Caco-2 (cell line): ENCODE results near the gene MNDA. TPM values are rescaled to one million over a fixed set of nuclear protein-coding genes. Genes with fewer than 3 reads are reported as not detected.

Source experiments
- BruUV-seq: library from RNA; stranded (reverse); fragments of 400-500 nt; replicated peaks from 2 replicates; lab custom pipeline; 2021; lab: Mats Ljungman, UMichigan
- CTCF ChIA-PET: fragments of 300-600 bp; sonication (Branson Sonifier 250); formaldehyde crosslinking; loops from one replicate; lab custom pipeline; 2022; ENCODE audit warnings: antibody characterized with exemption; lab: Charles Lee
- POLR2A ChIA-PET: fragments of 300-600 bp; sonication (Branson Sonifier 250); formaldehyde crosslinking; loops from one replicate; lab custom pipeline; 2022; ENCODE audit warnings: antibody characterized with exemption; lab: Charles Lee
- DNase-seq, 2 experiments: peaks; one replicate each; pipeline versions ENCODE4 v3.0.0 to v3.0.0-alpha.2; 2020 to 2022
- H3K27me3 ChIP-seq: replicated peaks from 2 replicates; pipeline ENCODE4 v1.6.0; 2011; ENCODE audit warnings: low read length; ENCODE audit not compliant: control insufficient read depth, insufficient read depth
- H3K36me3 ChIP-seq: 2 replicates; pipeline ENCODE4 v1.5.1; 2011; ENCODE audit warnings: low read length; ENCODE audit not compliant: control insufficient read depth, insufficient read depth
- H3K4me1 ChIP-seq: fragments of 250-450 bp; sonication (Bioruptor Pico); 2 replicates; pipeline ENCODE4 v1.5.1; 2020; ENCODE audit warnings: mild to moderate bottlenecking
- H3K4me3 ChIP-seq: 2 replicates; pipeline ENCODE4 v1.5.1; 2011; ENCODE audit warnings: low read depth, mild to moderate bottlenecking, control low read depth, low read length
- H3K9me3 ChIP-seq: fragments of 250-450 bp; sonication (Bioruptor Pico); 2 replicates; pipeline ENCODE4 v1.5.1; 2020; ENCODE audit warnings: mild to moderate bottlenecking, moderate library complexity
- H3K27ac Mint-ChIP-seq: one replicate; pipeline ENCODE4 v1.8.0; 2022; ENCODE audit warnings: mixed read lengths; ENCODE audit not compliant: unreplicated experiment
- H3K27me3 Mint-ChIP-seq: one replicate; pipeline ENCODE4 v1.8.0; 2022; ENCODE audit warnings: mixed read lengths; ENCODE audit not compliant: insufficient read depth, unreplicated experiment
- H3K36me3 Mint-ChIP-seq: one replicate; pipeline ENCODE4 v1.8.0; 2022; ENCODE audit warnings: mild to moderate bottlenecking, mixed read lengths; ENCODE audit not compliant: insufficient read depth, unreplicated experiment
- H3K4me1 Mint-ChIP-seq: one replicate; pipeline ENCODE4 v1.8.0; 2022; ENCODE audit warnings: low read depth, mixed read lengths; ENCODE audit not compliant: unreplicated experiment
- H3K4me3 Mint-ChIP-seq: one replicate; pipeline ENCODE4 v1.8.0; 2022; ENCODE audit warnings: mild to moderate bottlenecking, moderate library complexity, mixed read lengths; ENCODE audit not compliant: unreplicated experiment
- H3K9me3 Mint-ChIP-seq: one replicate; pipeline ENCODE4 v1.8.0; 2022; ENCODE audit warnings: mixed read lengths; ENCODE audit not compliant: unreplicated experiment
- intact Hi-C: fragments of 100-400 bp; cut with micrococcal nuclease; formaldehyde crosslinking; loops from one replicate; pipeline ENCODE4 v1.10.0; 2022; ENCODE audit not compliant: unreplicated experiment
- total RNA-seq: library from RNA; stranded (reverse); gene quantifications from 2 replicates; pipeline ENCODE4 v1.2.3, GENCODE V29; 2022
- TF ChIP-seq, protein P1 (sequence below), 2 experiments: fragments of 200-600 bp in 1 of 2; IDR thresholded peaks; 1 replicate in 1 of 2; 2 replicates in 1 of 2; pipeline versions ENCODE4 v1.5.1 to v1.8.0; 2011 to 2022; ENCODE audit warnings: antibody characterized with exemption in 1 of 2, control low read depth in 1 of 2, inconsistent platforms in 1 of 2, low read depth in 1 of 2, low read length in 1 of 2, mild to moderate bottlenecking in 1 of 2, moderate library complexity in 1 of 2; ENCODE audit not compliant: insufficient read depth in 1 of 2, severe bottlenecking in 1 of 2, unreplicated experiment in 1 of 2

MNDA gene
- total RNA-seq, 1 experiment from 2014 or later = not detected

DNA sequence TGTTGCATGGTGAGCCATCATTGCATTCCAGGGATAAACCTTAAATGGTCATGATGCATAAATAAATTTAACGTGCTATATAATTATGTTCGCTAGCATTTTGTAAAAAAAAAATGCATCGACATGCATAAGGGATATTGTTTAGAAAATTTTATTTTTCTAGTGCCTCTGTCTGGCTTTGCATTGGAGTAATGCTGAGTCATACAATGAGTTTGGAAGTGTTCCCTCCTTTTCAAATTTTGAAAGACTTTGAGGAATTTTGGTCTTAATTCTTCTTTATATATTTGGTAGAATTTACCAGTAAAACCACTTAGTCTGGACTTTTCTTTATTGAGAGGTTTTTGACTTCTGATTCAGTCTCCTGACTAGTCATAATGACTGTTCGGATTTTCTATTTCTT lies 4.9 kb downstream of the MNDA start:
- H3K27me3 Mint-ChIP-seq = no peaks in the 10 kb centered on the region
- no peak overlapping the region for H3K27ac Mint-ChIP-seq
- ChIA-PET POLR2A (no interaction called here), CTCF (no interaction called here)
- no peak overlapping the region for H3K4me3 Mint-ChIP-seq
- no peaks in the 10 kb centered on the region for H3K4me1 Mint-ChIP-seq
- no peaks in the 10 kb centered on the region for H3K27me3 ChIP-seq
- intact Hi-C loops = no loop called here
- BruUV-seq = no TSS peak
- H3K36me3 Mint-ChIP-seq = no peaks in the 10 kb centered on the region
- H3K9me3 Mint-ChIP-seq = no peaks in the 10 kb centered on the region
- H3K4me3 ChIP-seq = no peak overlapping the region
- no peaks in the 10 kb centered on the region for H3K9me3 ChIP-seq
- TF ChIP-seq, protein P1, sequence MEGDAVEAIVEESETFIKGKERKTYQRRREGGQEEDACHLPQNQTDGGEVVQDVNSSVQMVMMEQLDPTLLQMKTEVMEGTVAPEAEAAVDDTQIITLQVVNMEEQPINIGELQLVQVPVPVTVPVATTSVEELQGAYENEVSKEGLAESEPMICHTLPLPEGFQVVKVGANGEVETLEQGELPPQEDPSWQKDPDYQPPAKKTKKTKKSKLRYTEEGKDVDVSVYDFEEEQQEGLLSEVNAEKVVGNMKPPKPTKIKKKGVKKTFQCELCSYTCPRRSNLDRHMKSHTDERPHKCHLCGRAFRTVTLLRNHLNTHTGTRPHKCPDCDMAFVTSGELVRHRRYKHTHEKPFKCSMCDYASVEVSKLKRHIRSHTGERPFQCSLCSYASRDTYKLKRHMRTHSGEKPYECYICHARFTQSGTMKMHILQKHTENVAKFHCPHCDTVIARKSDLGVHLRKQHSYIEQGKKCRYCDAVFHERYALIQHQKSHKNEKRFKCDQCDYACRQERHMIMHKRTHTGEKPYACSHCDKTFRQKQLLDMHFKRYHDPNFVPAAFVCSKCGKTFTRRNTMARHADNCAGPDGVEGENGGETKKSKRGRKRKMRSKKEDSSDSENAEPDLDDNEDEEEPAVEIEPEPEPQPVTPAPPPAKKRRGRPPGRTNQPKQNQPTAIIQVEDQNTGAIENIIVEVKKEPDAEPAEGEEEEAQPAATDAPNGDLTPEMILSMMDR (IDR thresholded peaks at IDR 0.05; ENCODE audit: insufficient read depth in 1 of 2, low read depth in 1 of 2, low read length in 1 of 2, severe bottlenecking in 1 of 2, unreplicated experiment in 1 of 2) = no peak
- H3K36me3 ChIP-seq = no peaks in the 10 kb centered on the region
- no peak for DNase-seq
- H3K4me1 ChIP-seq = no peaks in the 10 kb centered on the region

DNA sequence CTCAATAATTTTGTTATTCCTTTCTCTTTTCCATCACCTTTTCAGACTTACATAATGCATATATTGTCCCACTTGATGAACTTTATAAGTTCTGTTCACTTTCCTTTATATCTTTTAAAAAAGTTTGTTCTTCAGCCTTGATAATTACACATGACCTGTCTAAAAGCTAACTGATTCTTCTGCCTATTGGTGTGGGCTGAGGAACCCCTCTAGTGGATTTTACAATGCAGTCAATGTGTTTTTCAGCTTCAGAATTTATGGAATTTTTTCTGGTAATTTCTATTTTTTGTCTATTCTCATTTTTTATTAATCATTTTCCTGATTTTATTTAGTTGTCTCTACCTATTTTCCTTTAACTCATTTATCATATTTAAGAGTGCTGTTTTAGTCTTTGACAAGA lies 7.5 kb downstream of the MNDA start:
- ChIA-PET CTCF (no interaction called here), POLR2A (no interaction called here)
- TF ChIP-seq, protein P1 (IDR thresholded peaks at IDR 0.05; ENCODE audit: insufficient read depth in 1 of 2, low read depth in 1 of 2, low read length in 1 of 2, severe bottlenecking in 1 of 2, unreplicated experiment in 1 of 2) = no peak
- BruUV-seq = no TSS peak
- Mint-ChIP-seq H3K36me3 (no peaks in the 10 kb centered on the region), H3K9me3 (no peaks in the 10 kb centered on the region), H3K27me3 (no peaks in the 10 kb centered on the region), H3K27ac (no peak overlapping the region), H3K4me3 (no peak overlapping the region), H3K4me1 (no peaks in the 10 kb centered on the region)
- Histone ChIP-seq H3K4me3 (no peak overlapping the region), H3K9me3 (no peaks in the 10 kb centered on the region), H3K4me1 (no peaks in the 10 kb centered on the region), H3K36me3 (no peaks in the 10 kb centered on the region), H3K27me3 (no peaks in the 10 kb centered on the region)
- DNase-seq = no peak
- intact Hi-C loops = no loop called here

DNA sequence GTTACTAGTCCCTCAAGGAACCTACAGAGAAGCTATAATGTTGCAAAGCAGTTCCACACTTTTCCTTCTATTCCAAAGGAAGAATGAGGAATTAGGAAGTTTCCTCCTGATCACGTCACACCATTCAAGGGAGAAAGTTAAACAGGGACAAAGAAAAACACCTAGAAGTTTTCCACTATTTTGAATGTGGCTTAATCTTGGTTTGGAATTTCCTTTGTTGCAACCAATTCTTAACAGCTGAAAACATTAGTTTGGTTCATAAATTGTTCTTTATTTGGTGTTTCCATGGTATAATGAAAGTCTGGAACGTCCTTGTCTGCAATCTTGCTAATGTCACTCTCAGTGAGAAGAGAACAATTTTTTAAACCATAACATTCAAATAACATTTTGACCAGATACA lies 8.4 kb downstream of the MNDA start:
- DNase-seq = no peak
- H3K9me3 ChIP-seq = no peaks in the 10 kb centered on the region
- no TSS peak for BruUV-seq
- Mint-ChIP-seq H3K4me1 (no peaks in the 10 kb centered on the region), H3K4me3 (no peak overlapping the region), H3K27ac (no peak overlapping the region), H3K36me3 (no peaks in the 10 kb centered on the region), H3K27me3 (no peaks in the 10 kb centered on the region), H3K9me3 (no peaks in the 10 kb centered on the region)
- no peaks in the 10 kb centered on the region for H3K4me1 ChIP-seq
- no peaks in the 10 kb centered on the region for H3K27me3 ChIP-seq
- TF ChIP-seq, protein P1 (IDR thresholded peaks at IDR 0.05; ENCODE audit: insufficient read depth in 1 of 2, low read depth in 1 of 2, low read length in 1 of 2, severe bottlenecking in 1 of 2, unreplicated experiment in 1 of 2) = no peak
- H3K4me3 ChIP-seq = no peak overlapping the region
- intact Hi-C loops = no loop called here
- no peaks in the 10 kb centered on the region for H3K36me3 ChIP-seq
- ChIA-PET CTCF (no interaction called here), POLR2A (no interaction called here)
